ENCODE results near the gene KIF16B.

KIF16B gene

DNA sequence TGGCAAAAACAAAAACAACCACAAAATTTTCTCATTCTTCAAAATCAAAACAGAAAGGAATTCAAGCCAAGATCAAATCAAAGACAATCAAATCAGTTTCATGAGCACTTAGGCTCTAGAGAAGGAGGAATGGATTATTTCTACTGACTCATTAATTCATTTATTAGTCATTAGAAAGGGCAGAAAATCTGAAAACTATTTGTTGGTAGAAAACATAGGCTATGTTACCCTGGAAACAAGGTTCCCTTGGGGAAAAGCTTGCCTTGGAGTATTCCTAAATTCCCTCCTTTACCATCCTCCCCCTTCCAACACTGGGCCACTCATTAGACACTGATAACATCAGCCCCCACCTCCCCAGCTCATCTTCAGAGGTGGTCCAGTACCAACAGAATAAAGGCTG lies 17.5 kb downstream of the KIF16B start:
- TF ChIP-seq, protein P1, sequence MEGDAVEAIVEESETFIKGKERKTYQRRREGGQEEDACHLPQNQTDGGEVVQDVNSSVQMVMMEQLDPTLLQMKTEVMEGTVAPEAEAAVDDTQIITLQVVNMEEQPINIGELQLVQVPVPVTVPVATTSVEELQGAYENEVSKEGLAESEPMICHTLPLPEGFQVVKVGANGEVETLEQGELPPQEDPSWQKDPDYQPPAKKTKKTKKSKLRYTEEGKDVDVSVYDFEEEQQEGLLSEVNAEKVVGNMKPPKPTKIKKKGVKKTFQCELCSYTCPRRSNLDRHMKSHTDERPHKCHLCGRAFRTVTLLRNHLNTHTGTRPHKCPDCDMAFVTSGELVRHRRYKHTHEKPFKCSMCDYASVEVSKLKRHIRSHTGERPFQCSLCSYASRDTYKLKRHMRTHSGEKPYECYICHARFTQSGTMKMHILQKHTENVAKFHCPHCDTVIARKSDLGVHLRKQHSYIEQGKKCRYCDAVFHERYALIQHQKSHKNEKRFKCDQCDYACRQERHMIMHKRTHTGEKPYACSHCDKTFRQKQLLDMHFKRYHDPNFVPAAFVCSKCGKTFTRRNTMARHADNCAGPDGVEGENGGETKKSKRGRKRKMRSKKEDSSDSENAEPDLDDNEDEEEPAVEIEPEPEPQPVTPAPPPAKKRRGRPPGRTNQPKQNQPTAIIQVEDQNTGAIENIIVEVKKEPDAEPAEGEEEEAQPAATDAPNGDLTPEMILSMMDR (IDR thresholded peaks at IDR 0.05; ENCODE audit: control insufficient read depth, extremely low read depth, insufficient read depth), result no peak
- no peak overlapping the region for H3K4me3 ChIP-seq (ENCODE audit: low read depth, low read length)
- no peak for DNase-seq (ENCODE audit: low read depth)

DNA sequence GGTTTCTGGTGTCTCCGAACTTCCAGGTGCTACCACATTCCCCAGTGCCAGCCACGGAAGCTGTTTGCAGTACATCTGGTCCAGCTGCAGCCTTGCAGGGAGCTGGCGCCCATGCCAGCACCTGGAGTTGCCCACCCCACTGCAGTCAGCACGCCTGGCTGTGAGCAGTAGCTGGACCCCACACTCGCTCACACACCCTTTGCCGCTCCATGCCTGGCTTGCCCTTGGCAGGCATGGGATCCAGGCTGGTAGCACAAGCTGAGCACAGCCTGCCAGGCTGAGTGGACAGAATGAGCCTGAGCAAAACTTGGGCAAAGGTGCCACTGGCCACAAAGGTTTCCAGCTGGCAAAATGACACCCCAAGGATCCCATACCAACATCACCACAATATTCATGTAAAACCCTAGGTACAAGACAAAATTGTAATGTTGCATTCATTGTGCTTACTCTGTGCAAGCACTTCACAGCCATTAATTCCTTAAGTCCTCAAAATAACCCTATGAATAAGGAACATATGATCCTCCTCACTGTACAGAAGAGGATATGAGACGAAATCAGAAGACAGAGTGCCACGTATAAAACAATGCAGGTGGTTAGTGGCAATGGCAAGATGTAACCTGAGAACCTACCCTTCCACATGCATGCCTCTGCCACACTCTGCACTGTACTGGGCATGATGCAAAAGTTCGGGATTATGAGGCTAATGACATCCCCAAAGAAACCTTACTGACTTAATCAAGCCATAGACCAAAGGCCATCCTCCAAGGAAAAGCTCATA lies 18.3 kb downstream of the KIF16B start:
- DNase-seq (ENCODE audit: low read depth), result no peak
- TF ChIP-seq, protein P1 (IDR thresholded peaks at IDR 0.05; ENCODE audit: control insufficient read depth, extremely low read depth, insufficient read depth), result no peak
- H3K4me3 ChIP-seq (ENCODE audit: low read depth, low read length), result no peak overlapping the region

DNA sequence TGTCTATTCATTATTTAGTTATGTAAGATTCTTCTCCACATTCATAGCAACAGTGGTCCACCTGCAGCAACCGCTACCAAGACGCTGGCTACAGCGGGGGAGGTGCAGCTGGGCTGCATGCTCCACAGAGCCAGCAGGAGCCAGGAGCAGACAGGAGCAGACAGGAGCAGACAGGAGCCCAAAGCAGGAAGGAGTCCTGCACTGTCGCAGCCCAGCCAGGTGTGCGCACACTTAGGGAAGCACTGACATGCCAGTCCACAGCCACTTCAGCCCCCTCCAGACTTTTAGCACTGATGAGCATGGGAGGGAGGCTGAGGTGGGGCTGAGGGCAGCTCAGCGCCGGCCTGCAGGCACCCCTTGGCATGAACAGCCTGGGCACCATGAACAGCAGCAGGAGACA lies 19.6 kb downstream of the KIF16B start:
- no peak for DNase-seq (ENCODE audit: low read depth)

DNA sequence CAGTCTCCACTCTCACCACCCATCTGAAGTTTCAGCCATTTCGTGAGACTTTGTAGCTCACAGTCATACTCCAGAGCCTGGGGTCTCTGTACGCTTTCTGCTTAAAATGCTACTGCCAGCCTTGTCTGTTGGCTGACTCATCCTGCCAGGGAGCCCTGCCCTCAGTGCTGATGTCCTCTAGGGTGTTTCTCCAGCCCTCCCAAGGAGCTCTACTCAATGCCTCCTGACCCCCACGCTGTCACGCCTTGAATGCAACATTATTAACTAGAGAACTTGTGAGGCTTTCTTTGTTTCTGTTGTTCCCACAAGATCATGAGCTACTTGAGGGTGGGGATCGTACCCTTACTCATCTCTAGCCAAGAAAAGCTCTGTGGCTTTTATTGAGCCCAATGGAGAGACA lies 20.1 kb downstream of the KIF16B start:
- no peak for DNase-seq (ENCODE audit: low read depth)
- TF ChIP-seq, protein P1 (IDR thresholded peaks at IDR 0.05; ENCODE audit: control insufficient read depth, extremely low read depth, insufficient read depth), result no peak
- no peak overlapping the region for H3K4me3 ChIP-seq (ENCODE audit: low read depth, low read length)

More for the DNA sequence above, 19.6 kb downstream of the KIF16B start:
- H3K4me3 ChIP-seq (ENCODE audit: low read depth, low read length), result no peak overlapping the region
- TF ChIP-seq, protein P1 (IDR thresholded peaks at IDR 0.05; ENCODE audit: control insufficient read depth, extremely low read depth, insufficient read depth), result no peak

DNA sequence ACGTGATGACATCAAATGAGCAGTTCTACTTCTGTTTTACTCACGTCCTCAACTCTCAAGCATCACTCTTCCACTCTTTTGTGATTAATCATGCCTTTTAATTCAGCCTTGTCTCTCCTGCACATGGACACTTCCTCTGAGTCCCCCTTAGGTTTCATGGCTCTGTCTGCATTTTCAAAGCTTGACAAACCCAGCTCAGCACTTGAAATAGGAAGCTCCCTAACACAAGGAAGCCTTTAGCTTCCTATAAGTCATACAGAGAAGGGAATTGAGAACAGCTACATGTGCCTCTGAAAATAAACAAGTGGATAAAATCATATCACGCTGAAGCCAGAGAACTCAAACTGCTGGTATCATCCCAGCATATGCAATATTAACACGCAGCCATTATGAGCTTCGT lies 21.2 kb downstream of the KIF16B start:
- H3K4me3 ChIP-seq (ENCODE audit: low read depth, low read length), result no peak overlapping the region
- no peak for DNase-seq (ENCODE audit: low read depth)
- TF ChIP-seq, protein P1 (IDR thresholded peaks at IDR 0.05; ENCODE audit: control insufficient read depth, extremely low read depth, insufficient read depth), result no peak

DNA sequence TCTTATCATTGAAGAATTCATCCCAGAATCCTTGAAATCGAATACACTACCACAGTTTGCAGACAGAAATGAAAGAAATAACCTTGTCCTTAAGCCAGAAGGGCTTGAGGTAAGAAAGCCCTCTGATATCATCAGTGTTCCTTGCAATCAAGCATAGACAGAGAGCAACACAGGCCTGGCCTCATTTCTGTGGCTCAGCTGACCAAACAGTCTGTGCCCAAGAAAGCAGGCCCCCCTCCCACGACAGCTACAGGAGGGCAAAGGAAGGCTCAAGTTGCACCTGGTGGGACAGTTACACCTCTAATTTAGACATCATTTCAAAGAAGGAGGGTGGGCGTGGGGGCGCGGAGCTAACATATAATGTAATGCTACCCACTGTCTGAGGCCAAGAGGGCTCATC lies 21.6 kb downstream of the KIF16B start:
- H3K4me3 ChIP-seq (ENCODE audit: low read depth, low read length), result no peak overlapping the region
- no peak for DNase-seq (ENCODE audit: low read depth)
- TF ChIP-seq, protein P1 (IDR thresholded peaks at IDR 0.05; ENCODE audit: control insufficient read depth, extremely low read depth, insufficient read depth), result no peak

Data from LNCaP clone FGC (cell line).